ENCODE results near the gene ADAMTS16.

DNA sequence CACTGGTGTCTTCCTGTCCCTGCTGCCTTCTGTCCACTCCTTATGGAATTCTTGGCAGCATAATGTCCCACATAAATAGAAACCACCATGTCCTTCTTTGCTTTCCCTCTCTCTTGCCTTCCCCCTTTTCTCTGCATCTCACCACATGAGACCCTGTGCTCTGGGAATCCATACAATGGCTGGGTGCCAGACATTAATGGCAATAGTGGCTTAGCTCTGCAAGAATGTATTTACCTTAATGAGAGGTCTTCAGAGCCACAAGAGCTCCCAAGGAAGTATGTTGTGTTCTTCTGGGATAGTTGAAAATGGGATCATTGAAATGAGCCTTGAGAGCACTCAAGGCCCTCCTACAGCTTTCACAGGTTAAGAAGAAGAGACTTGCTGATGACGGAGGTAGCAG, 58.7 kb downstream of the ADAMTS16 start:
- no peak for TF ChIP-seq ARHGAP35 (IDR thresholded peaks at IDR 0.05; ENCODE audit: partially characterized antibody)
- TF ChIP-seq FOXM1 (IDR thresholded peaks at IDR 0.05; ENCODE audit: low read depth), result no peak
- TF ChIP-seq FOXM1 (CRISPR knock-in tag; IDR thresholded peaks at IDR 0.05; ENCODE audit: low read depth), result no peak
- TF ChIP-seq, protein P1, sequence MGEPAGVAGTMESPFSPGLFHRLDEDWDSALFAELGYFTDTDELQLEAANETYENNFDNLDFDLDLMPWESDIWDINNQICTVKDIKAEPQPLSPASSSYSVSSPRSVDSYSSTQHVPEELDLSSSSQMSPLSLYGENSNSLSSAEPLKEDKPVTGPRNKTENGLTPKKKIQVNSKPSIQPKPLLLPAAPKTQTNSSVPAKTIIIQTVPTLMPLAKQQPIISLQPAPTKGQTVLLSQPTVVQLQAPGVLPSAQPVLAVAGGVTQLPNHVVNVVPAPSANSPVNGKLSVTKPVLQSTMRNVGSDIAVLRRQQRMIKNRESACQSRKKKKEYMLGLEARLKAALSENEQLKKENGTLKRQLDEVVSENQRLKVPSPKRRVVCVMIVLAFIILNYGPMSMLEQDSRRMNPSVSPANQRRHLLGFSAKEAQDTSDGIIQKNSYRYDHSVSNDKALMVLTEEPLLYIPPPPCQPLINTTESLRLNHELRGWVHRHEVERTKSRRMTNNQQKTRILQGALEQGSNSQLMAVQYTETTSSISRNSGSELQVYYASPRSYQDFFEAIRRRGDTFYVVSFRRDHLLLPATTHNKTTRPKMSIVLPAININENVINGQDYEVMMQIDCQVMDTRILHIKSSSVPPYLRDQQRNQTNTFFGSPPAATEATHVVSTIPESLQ (CRISPR knock-in tag; IDR thresholded peaks at IDR 0.05), result no peak
- TF ChIP-seq SPI1 (IDR thresholded peaks at IDR 0.05; ENCODE audit: borderline replicate concordance, low read depth, low read length), result no peak
- no peak for TF ChIP-seq FOXK1 (CRISPR knock-in tag; IDR thresholded peaks at IDR 0.05; ENCODE audit: borderline replicate concordance)
